Muscle layer of colon (tissue), 2 donors: Measurements from ENCODE around the gene BARX2.

Source experiments
- H3K27ac ChIP-seq: one replicate; pipeline ENCODE4 v1.7.0; 2013; ENCODE audit warnings: low read depth, mild to moderate bottlenecking, low read length, moderate library complexity
- H3K27me3 ChIP-seq, 2 donors: one replicate each; pipeline ENCODE4 v1.7.0; 2013; ENCODE audit warnings: low read length in 2 of 2, mild to moderate bottlenecking in 2 of 2; ENCODE audit not compliant: insufficient read depth in 2 of 2, control insufficient read depth in 1 of 2
- H3K36me3 ChIP-seq: one replicate; pipeline ENCODE4 v1.7.0; 2013; ENCODE audit warnings: mild to moderate bottlenecking, low read length; ENCODE audit not compliant: insufficient read depth
- H3K4me1 ChIP-seq: one replicate; pipeline ENCODE4 v1.7.0; 2013; ENCODE audit warnings: mild to moderate bottlenecking, low read length; ENCODE audit not compliant: insufficient read depth
- H3K4me3 ChIP-seq, 2 donors: one replicate each; pipeline ENCODE4 v1.7.0; 2013; ENCODE audit warnings: low read length in 2 of 2, low read depth in 1 of 2, mild to moderate bottlenecking in 1 of 2, moderate library complexity in 1 of 2
- H3K9ac ChIP-seq: one replicate; pipeline ENCODE4 v1.7.0; 2013; ENCODE audit warnings: low read length
- H3K9me3 ChIP-seq: one replicate; pipeline ENCODE4 v1.7.0; 2013; ENCODE audit warnings: mild to moderate bottlenecking, low read length
- donor health status: abdominal sarcoma.
- donor health status: Adenocarcinoma of cecum.

Gene BARX2

DNA sequence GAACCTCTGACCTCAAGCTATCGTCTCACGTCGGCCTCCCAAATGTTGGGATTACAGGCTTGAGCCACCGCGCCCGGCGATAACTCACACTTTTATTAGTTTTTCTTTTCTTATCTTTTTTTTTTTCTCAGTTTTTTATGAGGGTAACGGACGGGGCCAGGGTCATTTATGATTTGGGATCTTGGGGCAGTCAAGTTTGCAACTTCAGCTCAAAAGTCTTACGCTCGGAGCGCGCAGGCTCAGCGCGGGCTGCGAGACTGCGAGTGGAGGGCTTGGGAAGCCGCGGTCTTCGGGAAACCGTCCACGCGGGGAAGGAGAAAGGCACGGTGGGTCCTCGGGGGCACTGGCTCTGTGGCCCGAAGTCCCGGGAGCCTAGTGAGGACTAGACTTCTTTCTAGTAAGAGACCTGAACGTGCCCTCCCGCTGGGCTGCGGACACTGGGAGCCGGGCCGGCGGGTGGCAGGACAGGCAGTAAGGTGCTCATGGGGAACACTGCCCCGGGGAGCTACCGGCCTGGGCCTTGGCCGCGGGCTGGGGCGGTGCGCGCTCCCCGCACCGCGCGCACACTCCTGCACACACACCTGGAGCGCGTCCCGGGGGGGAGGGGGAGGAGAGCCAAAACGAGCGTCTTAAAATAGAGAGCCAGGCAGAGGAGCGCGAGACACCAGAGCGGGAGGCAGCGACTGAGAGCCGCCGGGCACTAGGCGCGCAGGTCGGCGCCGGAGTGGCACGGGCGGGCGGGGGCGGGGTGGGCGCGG, 476 bp upstream of the BARX2 start:
- Histone ChIP-seq H3K36me3 (no peaks in the 10 kb centered on the region), H3K27ac (no peak overlapping the region), H3K9me3 (no peaks in the 10 kb centered on the region), H3K27me3 (peaks cover 50 to 72% of the 10 kb centered on the region in 2 donors), H3K4me1 (peaks cover 8% of the 10 kb centered on the region), H3K4me3 (no peak overlapping the region), H3K9ac (no peak overlapping the region)

DNA sequence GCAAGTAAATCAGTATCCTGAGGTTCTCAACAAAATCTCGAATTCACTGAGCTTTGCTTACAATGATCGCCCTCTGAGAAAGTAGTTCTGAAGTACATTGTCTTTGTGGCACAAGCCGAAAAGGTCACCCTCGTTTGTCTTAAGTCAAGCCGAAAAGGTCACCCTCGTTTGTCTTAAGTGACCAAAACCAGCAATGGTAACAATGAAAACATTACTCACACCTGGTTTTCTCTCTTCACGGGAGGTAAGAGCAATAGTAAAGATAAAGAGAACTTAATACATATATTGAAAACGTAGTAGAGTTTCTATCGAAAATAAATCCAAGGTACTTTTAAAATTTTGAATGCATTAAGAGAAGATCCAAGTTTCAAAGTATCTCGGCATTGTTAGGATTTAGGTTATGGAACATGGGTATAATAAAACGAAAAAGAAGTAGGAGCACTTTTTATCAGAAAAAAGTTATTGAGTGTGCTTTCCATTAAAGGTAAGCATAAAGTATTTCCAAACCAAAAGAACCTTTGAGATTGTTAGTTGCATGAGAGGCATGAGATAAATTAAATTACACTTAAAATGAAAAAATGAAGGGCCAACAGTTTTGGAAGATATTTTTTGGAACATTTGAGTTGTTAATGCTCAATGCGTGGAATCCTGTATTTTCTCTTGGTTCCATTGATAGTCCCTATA, 1.2 kb downstream of the BARX2 start:
- no peak overlapping the region for H3K27ac ChIP-seq
- H3K4me3 ChIP-seq: no peak overlapping the region
- no peaks in the 10 kb centered on the region for H3K36me3 ChIP-seq
- no peak overlapping the region for H3K9ac ChIP-seq
- H3K27me3 ChIP-seq: peaks cover 45 to 59% of the 10 kb centered on the region in 2 donors
- H3K4me1 ChIP-seq: peaks cover 8% of the 10 kb centered on the region
- no peaks in the 10 kb centered on the region for H3K9me3 ChIP-seq

DNA sequence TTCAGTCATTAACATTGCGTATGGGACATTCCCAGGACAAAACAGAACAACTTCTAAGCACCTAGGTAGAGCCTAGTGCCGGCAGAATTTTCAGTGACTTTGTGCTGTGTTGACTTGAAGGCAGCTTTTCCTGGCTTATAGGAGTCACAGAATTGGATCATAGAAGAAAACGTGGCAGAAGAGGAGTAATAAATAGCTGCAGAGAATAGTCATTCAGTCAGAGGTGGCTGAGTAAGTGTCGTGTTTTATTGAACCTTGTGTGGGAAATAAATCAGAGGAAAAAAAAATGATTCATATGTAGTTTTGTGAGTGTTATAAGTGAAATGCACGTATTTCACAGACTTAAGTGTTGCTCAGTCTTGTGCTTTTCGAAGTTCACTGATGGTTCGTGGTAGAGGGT, 2.1 kb downstream of the BARX2 start:
- H3K4me1 ChIP-seq: peaks cover 5% of the 10 kb centered on the region
- peaks cover 35 to 49% of the 10 kb centered on the region in 2 donors for H3K27me3 ChIP-seq
- no peaks in the 10 kb centered on the region for H3K9me3 ChIP-seq
- H3K27ac ChIP-seq: no peak overlapping the region
- no peak overlapping the region for H3K4me3 ChIP-seq
- no peaks in the 10 kb centered on the region for H3K36me3 ChIP-seq
- H3K9ac ChIP-seq: no peak overlapping the region

DNA sequence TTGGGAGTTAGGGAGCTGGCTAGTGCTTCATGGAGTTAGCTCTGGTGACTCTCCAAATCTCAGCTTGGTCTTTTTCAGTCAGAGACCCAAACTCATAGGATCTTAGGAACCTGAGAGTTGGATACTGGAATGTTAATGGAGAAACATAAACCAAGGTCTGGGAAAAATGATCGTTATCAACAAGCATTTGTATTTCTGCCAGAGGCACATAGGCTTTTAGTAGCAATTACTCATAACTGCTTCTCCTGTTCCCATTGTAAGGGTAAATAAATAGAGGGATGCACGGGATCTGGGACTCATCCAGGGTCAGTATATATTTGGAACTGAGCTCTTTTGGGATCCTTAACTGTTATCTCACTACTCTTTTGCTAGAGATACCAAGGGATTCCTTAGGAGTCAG, 4.8 kb downstream of the BARX2 start:
- no peak overlapping the region for H3K4me3 ChIP-seq
- no peaks in the 10 kb centered on the region for H3K9me3 ChIP-seq
- H3K9ac ChIP-seq: no peak overlapping the region
- peaks cover 4% of the 10 kb centered on the region for H3K4me1 ChIP-seq
- peaks cover 22 to 27% of the 10 kb centered on the region in 2 donors for H3K27me3 ChIP-seq
- no peak overlapping the region for H3K27ac ChIP-seq
- no peaks in the 10 kb centered on the region for H3K36me3 ChIP-seq

DNA sequence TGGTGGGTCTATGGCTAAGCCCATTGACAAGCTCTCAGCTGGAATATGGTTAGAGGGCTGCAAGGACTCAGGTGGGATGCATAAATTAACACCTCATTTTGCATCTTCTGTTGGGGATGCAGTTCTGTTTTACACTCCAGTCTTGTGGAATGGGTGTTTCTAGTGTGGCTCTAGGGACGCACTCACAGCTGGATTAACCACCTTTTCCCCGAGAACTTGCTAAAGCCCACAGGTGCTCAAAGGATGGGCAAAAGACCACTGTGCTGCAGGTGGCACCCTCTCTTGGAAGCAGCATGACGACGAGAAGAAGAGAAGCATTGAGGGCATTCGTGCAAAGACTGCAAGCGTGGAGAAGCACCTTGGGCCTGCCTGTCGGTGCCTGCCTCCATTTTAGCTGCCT, 6.9 kb downstream of the BARX2 start:
- Histone ChIP-seq H3K4me3 (no peak overlapping the region), H3K9ac (no peak overlapping the region), H3K4me1 (no peaks in the 10 kb centered on the region), H3K27me3 (peaks cover 7 to 10% of the 10 kb centered on the region in 2 donors), H3K36me3 (no peaks in the 10 kb centered on the region), H3K27ac (no peak overlapping the region), H3K9me3 (no peaks in the 10 kb centered on the region)

DNA sequence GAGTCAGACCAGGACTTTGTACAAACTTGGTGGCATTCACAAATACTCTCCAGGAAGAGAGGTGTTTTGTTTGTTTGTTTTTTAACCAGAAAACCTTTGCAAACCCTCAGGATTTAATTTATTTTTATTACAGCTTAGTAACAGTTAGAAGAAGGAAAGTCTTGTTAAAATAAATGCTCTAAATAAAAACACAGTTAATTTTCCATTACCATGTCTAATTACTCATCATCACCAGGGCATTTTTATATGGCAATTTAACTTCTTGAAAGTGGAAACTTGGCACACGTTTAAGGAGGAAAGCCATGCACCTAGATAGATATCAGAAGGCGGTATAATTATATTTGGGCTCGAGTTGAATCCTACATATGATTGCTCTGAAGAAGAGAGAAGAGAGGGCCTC, 7.4 kb downstream of the BARX2 start:
- no peak overlapping the region for H3K9ac ChIP-seq
- H3K27me3 ChIP-seq: peaks cover 2 to 5% of the 10 kb centered on the region in 2 donors
- no peaks in the 10 kb centered on the region for H3K4me1 ChIP-seq
- no peaks in the 10 kb centered on the region for H3K9me3 ChIP-seq
- no peak overlapping the region for H3K4me3 ChIP-seq
- no peak overlapping the region for H3K27ac ChIP-seq
- H3K36me3 ChIP-seq: no peaks in the 10 kb centered on the region

DNA sequence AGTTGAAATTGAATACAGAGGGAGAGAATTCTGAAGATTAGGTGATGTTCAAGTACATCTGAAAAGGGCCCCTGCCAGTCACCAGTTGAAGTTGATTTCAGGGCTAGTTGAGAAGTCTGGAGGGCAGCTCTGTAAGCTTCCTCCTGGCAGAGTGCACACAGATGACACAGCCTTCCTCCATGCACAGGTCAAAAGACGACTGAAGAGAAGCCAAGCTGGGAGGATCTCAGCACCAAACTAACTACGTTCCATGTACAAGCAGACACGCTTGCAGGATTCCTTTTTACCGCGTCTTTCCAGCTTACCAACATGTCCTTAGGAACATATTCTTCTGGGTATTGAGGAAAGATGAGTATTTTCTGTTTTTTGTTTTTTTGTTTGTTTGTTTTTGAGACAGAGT, 7.9 kb downstream of the BARX2 start:
- no peaks in the 10 kb centered on the region for H3K9me3 ChIP-seq

DNA sequence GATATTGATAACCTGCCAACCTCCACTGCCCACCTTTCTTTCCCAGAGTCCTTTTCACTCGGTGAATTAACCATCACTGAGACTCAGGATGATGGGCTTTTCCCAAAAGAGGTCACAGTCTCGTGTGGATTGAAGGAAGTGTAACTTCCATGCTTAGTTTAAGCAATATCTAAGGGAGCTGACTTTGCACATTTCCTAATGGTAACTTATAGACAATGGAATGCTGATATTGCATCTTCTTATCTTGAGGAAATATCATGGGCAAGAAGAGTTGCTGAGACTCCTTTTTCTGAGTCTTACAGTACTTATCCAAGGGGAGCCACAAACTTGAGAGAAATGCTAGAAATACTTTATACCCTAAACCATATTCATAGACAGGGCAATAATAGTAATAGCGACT, 8.8 kb downstream of the BARX2 start:
- Histone ChIP-seq H3K27me3 (peaks cover 0 to 5% of the 10 kb centered on the region in 2 donors), H3K9ac (no peak overlapping the region), H3K27ac (no peak overlapping the region), H3K36me3 (no peaks in the 10 kb centered on the region), H3K4me1 (no peaks in the 10 kb centered on the region), H3K9me3 (no peaks in the 10 kb centered on the region), H3K4me3 (no peak overlapping the region)

More for the DNA sequence above, 7.9 kb downstream of the BARX2 start:
- Histone ChIP-seq H3K4me3 (no peak overlapping the region), H3K4me1 (no peaks in the 10 kb centered on the region), H3K27ac (no peak overlapping the region), H3K36me3 (no peaks in the 10 kb centered on the region), H3K9ac (no peak overlapping the region), H3K27me3 (peaks cover 0 to 5% of the 10 kb centered on the region in 2 donors)

DNA sequence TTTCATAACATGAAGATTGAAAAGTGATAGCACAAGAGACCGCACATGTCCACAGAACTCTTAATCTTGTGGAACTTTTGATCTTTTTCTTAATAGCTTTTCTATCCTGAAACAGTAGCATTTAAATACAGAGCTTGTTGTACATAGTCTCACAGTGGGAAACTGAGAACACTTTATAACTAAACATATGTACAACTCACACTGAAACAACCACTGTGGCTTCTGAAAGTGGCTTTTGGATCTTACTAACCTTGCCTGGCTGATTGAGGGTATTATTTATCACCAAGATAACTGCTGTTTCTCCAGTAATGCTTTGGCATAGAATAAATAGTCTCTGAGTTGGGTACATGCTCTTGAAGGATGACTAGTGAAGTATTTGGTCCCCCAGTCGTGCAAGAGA, 10.2 kb downstream of the BARX2 start:
- no peaks in the 10 kb centered on the region for H3K27me3 ChIP-seq
- H3K4me3 ChIP-seq: no peak overlapping the region
- H3K9ac ChIP-seq: no peak overlapping the region
- no peaks in the 10 kb centered on the region for H3K36me3 ChIP-seq
- no peaks in the 10 kb centered on the region for H3K4me1 ChIP-seq
- H3K27ac ChIP-seq: no peak overlapping the region
- no peaks in the 10 kb centered on the region for H3K9me3 ChIP-seq

DNA sequence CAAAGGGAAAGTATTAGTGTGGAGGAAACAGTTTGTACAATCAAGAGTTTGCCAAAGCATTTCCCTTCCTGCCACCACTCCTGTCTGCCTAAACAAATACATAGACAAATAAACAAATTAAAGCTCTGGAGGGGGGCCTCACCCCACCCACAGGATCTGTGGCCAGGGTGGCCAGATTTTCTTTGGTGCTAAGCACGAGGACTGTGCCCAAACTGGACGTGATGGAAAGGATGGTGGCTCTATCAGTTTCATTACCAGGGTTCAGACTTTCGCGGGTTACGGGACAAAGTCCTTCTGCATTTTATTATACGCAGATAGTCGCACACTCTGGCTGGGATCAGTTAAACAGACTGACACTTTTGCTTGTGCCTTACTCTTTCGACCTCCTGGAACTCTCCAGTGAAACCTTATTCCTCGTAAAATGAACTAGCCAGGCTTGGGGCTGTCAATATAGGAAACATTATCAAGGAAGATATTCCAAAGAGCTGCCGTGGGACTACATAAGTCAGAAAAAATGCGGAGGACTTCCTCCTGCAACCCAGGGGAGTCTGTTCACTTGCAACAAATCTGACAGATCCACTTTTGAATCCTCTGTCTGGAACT, 11.2 kb downstream of the BARX2 start:
- Histone ChIP-seq H3K4me3 (no peak overlapping the region), H3K9ac (no peak overlapping the region), H3K4me1 (no peaks in the 10 kb centered on the region), H3K27ac (no peak overlapping the region), H3K36me3 (no peaks in the 10 kb centered on the region), H3K27me3 (no peaks in the 10 kb centered on the region), H3K9me3 (no peaks in the 10 kb centered on the region)

DNA sequence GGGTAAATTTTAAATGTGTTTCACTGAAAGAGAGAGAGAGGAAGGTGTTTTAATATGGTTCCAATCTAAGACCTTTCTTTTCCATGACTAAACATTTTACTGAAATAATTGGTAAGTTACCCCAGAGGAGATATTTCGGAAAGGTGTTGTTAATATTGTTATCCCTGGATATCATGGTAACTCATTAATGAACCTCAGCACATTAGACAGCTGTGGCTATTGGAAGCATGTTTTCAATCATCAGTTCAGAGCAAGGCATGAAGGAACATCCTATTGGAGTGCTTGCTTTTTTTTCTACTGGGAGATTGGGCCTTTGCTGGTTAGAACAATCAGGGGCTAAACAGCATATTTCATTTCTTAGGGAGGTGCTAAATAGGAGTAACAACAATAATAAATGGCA, 11.8 kb downstream of the BARX2 start:
- Histone ChIP-seq H3K4me1 (no peaks in the 10 kb centered on the region), H3K27ac (no peak overlapping the region), H3K4me3 (no peak overlapping the region), H3K9me3 (no peaks in the 10 kb centered on the region), H3K27me3 (no peaks in the 10 kb centered on the region), H3K9ac (no peak overlapping the region), H3K36me3 (no peaks in the 10 kb centered on the region)
